Parathyroid adenoma (tissue), 2 donors: ENCODE measurements around the gene ARHGEF38.

ENCODE experiments used
- H2AFZ ChIP-seq: fragments of 300-600 bp; sonication (generic); one replicate; pipeline ENCODE4 v1.7.0; 2017; ENCODE audit warnings: antibody characterized with exemption, mild to moderate bottlenecking
- H3K27ac ChIP-seq: fragments of 300-600 bp; sonication (generic); one replicate; pipeline ENCODE4 v1.7.0; 2017
- H3K27me3 ChIP-seq: fragments of 300-600 bp; sonication (generic); one replicate; pipeline ENCODE4 v1.7.0; 2017; ENCODE audit warnings: low read length; ENCODE audit not compliant: control insufficient read depth, insufficient read depth
- H3K36me3 ChIP-seq: fragments of 300-600 bp; sonication (generic); one replicate; pipeline ENCODE4 v1.7.0; 2017; ENCODE audit warnings: low read length; ENCODE audit not compliant: control insufficient read depth, insufficient read depth
- H3K4me1 ChIP-seq: fragments of 300-600 bp; sonication (generic); one replicate; pipeline ENCODE4 v1.7.0; 2017; ENCODE audit warnings: control low read depth
- H3K4me2 ChIP-seq: fragments of 300-600 bp; sonication (generic); one replicate; pipeline ENCODE4 v1.7.0; 2017; ENCODE audit warnings: low read length
- H3K4me3 ChIP-seq: fragments of 300-600 bp; sonication (generic); one replicate; pipeline ENCODE4 v1.7.0; 2017; ENCODE audit warnings: low read depth, low read length
- H3K79me2 ChIP-seq: fragments of 300-600 bp; sonication (generic); one replicate; pipeline ENCODE4 v1.7.0; 2017; ENCODE audit warnings: control low read depth
- H3K9ac ChIP-seq: fragments of 300-600 bp; sonication (generic); one replicate; pipeline ENCODE4 v1.7.0; 2017; ENCODE audit warnings: mild to moderate bottlenecking
- H3K9me3 ChIP-seq: fragments of 300-600 bp; sonication (generic); one replicate; pipeline ENCODE4 v1.7.0; 2017; ENCODE audit warnings: low read length; ENCODE audit not compliant: control insufficient read depth
- CTCF ChIP-seq: fragments of 300-600 bp; sonication (generic); IDR thresholded peaks from one replicate; pipeline ENCODE4 v1.7.0; 2017; ENCODE audit warnings: antibody characterized with exemption, mild to moderate bottlenecking
- donor health status: primary hyperparathyroidism.

Gene ARHGEF38

DNA sequence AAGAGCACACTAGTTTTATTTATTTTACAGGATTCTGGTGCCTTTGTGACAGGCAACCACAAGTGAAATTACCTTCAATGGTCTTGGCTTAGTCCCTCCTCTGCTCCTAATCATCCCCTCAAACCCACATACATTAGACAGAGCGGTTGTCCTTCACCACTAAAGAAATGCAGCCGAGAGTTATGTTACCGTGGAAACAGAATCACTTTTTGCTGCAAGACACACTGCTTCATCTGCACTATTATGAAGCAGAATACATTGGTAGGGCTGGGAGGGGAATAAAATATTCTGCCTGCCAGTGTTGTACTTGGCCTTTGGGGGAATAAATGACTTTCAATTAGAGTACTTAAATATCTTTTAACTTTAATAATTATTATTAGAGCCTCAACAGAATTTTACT, 75.2 kb downstream of the ARHGEF38 start:
- Histone ChIP-seq H3K4me2 (no peak overlapping the region), H3K27ac (no peak overlapping the region), H3K79me2 (no peaks in the 10 kb centered on the region), H3K9ac (no peak overlapping the region), H3K36me3 (no peaks in the 10 kb centered on the region), H3K27me3 (no peaks in the 10 kb centered on the region), H3K9me3 (no peaks in the 10 kb centered on the region), H3K4me1 (no peaks in the 10 kb centered on the region), H3K4me3 (no peak overlapping the region), H2AFZ (no peak overlapping the region)
- no peak for TF ChIP-seq CTCF

DNA sequence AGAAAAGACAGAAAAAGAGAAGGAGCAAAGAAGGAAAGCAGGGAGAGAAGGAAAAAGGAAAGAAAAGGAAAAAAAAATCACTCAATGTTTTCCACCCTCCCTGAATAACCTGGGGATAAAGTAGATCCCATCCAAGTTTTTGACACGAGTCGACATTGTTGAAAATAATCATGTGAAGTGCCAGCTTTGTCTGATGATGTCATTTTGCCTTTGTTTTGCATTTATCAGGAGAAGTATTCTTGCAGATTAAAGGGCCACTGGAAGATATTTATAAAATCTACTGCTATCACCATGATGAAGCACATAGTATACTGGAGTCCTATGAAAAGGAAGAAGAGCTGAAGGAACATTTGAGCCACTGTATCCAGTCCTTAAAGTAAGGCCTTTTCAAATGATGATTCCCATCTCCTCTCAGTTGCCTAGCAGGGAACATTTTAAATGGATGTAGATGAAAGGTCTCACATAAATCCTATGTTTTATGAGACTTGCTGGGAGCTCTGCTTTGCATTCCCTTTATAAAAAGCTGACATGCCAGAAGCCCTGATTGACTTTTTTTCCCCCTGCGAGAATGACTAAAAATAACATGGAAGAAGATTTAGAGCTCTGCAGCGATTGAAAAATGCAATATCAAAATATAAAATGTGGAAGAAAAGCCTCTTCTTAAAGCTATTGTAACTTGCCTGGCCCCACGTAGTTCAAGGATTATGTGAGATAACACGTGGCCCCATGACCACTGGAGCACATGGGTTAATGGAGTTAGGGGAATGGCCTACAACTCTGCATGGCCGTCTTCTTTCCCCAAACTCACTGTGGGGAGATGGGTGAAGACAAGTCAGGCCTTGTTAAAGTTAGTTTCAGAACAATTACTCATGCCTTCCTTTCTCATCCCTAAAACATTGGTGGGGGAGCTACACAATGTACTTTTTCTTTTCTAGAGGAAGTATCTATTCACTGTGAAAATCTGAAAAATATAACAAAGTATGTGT, 78.5 kb downstream of the ARHGEF38 start:
- Histone ChIP-seq H3K27ac (no peak overlapping the region), H3K4me3 (no peak overlapping the region), H3K79me2 (no peaks in the 10 kb centered on the region), H3K4me1 (no peaks in the 10 kb centered on the region), H3K9me3 (no peaks in the 10 kb centered on the region), H3K27me3 (no peaks in the 10 kb centered on the region), H2AFZ (no peak overlapping the region), H3K4me2 (no peak overlapping the region), H3K36me3 (no peaks in the 10 kb centered on the region), H3K9ac (no peak overlapping the region)
- no peak for TF ChIP-seq CTCF

DNA sequence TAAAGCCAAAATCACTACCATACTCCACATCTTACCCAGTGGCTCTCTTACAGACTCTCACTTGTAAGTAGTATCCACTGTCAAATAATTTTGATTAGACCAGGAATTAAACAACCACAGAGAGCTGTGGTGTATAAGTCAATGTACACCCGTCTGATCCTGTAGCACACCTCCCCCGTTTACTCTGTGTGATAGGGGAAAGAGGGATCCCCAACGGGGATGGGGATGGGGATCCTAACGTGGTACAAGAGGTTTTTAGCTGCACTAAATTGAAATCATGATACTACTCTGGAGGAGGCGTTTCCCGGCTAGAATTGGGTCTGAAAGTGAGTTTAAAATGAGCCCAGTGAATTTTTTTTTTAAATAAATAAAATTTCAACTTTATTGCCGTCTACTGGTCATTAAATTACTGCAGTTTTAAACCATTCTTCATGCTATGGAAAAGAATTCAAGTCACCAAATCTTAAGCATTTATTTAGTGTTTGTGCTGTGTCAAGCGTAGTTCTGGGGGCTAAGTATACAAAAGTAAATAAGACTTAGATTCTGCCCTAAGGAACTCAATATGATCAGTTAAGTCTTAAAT, 79.5 kb downstream of the ARHGEF38 start:
- no peak overlapping the region for H3K9ac ChIP-seq
- TF ChIP-seq CTCF = no peak
- H3K79me2 ChIP-seq = no peaks in the 10 kb centered on the region
- H3K36me3 ChIP-seq = no peaks in the 10 kb centered on the region
- H3K4me1 ChIP-seq = no peaks in the 10 kb centered on the region
- H3K9me3 ChIP-seq = no peaks in the 10 kb centered on the region
- no peak overlapping the region for H3K4me2 ChIP-seq
- H3K27ac ChIP-seq = no peak overlapping the region
- H2AFZ ChIP-seq = no peak overlapping the region
- no peaks in the 10 kb centered on the region for H3K27me3 ChIP-seq
- no peak overlapping the region for H3K4me3 ChIP-seq

DNA sequence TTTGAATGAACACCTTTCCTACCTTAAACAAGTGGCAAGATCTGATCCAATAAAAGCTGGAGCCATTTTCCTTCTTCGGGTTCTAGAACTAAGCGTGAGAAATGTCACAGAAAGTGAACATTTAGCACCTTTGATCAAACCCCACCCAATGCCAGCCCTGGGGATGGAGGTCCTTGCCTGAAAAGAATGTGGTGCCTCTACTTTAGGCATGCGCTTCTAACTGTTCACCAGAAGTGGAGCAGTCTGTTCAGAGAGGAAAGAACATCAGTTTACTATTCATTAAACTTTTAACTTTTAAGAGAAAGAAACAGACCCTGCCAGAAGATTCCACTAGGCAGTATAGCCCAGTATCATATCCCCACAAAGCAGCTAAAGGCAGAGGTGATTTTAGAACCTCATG, 80.2 kb downstream of the ARHGEF38 start:
- no peaks in the 10 kb centered on the region for H3K4me1 ChIP-seq
- no peak for TF ChIP-seq CTCF

More for the DNA sequence above, 80.2 kb downstream of the ARHGEF38 start:
- Histone ChIP-seq H2AFZ (no peak overlapping the region), H3K36me3 (no peaks in the 10 kb centered on the region), H3K4me3 (no peak overlapping the region), H3K79me2 (no peaks in the 10 kb centered on the region), H3K27ac (no peak overlapping the region), H3K4me2 (no peak overlapping the region), H3K9ac (no peak overlapping the region), H3K27me3 (no peaks in the 10 kb centered on the region), H3K9me3 (no peaks in the 10 kb centered on the region)
